GM18511 (cell line): ENCODE results near the gene RNF39.
"Not testable (repeated sequence)": the region's sequence is repeated elsewhere in the genome, so short reads cannot be mapped to it uniquely, and the experiment has no call there.

Experiments used
- ATAC-seq: cut with Tn5 transposase; IDR thresholded peaks from one replicate; pipeline ENCODE4 v1.9.1; 2021; ENCODE audit warnings: mild to moderate bottlenecking, moderate library complexity; ENCODE audit not compliant: unreplicated experiment

The RNF39 gene

GRCh38 chr6:30075094-30075789, at the start of gene RNF39:
Gene RNF39 (minus strand): TSS chr6:30075769. CDS start chr6:30075585, 184 bp downstream.
- no peak for ATAC-seq

GRCh38 chr6:30122515-30122914, 46.9 kb upstream of the RNF39 start:
- ATAC-seq = no peak

- ATAC-seq = no peak
Measured at GRCh38 chr6:30121446-30122366, 46.1 kb upstream of the RNF39 start.

- ATAC-seq = not testable (repeated sequence)
Measured at GRCh38 chr6:30118691-30119090, 43.1 kb upstream of the RNF39 start.

GRCh38 chr6:30116724-30117123, 41.2 kb upstream of the RNF39 start:
- no peak for ATAC-seq

GRCh38 chr6:30113841-30114240, 38.3 kb upstream of the RNF39 start:
- ATAC-seq = no peak

GRCh38 chr6:30113003-30113759, 37.6 kb upstream of the RNF39 start, which contains the start of gene TRIM31:
Gene TRIM31 (minus strand): TSS chr6:30113090. CDS start chr6:30112805, 285 bp downstream.
- no peak for ATAC-seq

- no peak for ATAC-seq
Measured at GRCh38 chr6:30112402-30112994, 36.9 kb upstream of the RNF39 start.

- ATAC-seq = no peak
Measured at GRCh38 chr6:30111266-30111856, 35.8 kb upstream of the RNF39 start.

- no peak for ATAC-seq
Measured at GRCh38 chr6:30104661-30105060, 29.1 kb upstream of the RNF39 start.

GRCh38 chr6:30103872-30104179, 28.3 kb upstream of the RNF39 start:
- no peak for ATAC-seq

- ATAC-seq = peak; percentile 69
Measured at GRCh38 chr6:30102970-30103871, 27.7 kb upstream of the RNF39 start.

GRCh38 chr6:30102414-30102969, 26.9 kb upstream of the RNF39 start:
- no peak for ATAC-seq

GRCh38 chr6:30101444-30102413, 26.2 kb upstream of the RNF39 start:
- ATAC-seq = peak; percentile 68

- ATAC-seq = no peak
Measured at GRCh38 chr6:30100585-30101443, 25.2 kb upstream of the RNF39 start.

- no peak for ATAC-seq
Measured at GRCh38 chr6:30100154-30100553, 24.6 kb upstream of the RNF39 start.
